K562 (cell line): Measurements from ENCODE around the gene COL8A2. TPM values are rescaled to one million over a fixed set of nuclear protein-coding genes. Genes with fewer than 3 reads are reported as not detected.

Experiments used
- ATAC-seq: fragments of 200-7000 bp; cut with Tn5 transposase; 3 replicates; pipeline ENCODE4 v1.9.1; 2020; ENCODE audit warnings: moderate library complexity
- BruUV-seq: library from RNA; stranded (reverse); fragments of 400-500 nt; replicated peaks from 2 replicates; lab custom pipeline; 2021; lab: Mats Ljungman, UMichigan
- CTCF ChIA-PET: fragments of 300-600 bp; formaldehyde crosslinking; extraction: SDS; loops from one replicate; lab custom pipeline; 2021; ENCODE audit warnings: low intra/inter-chr PET ratio; lab: Yijun Ruan, JAX
- POLR2A ChIA-PET: fragments of 300-600, 350-650 bp; sonication (Branson Sonifier 250); formaldehyde crosslinking; extraction: SDS; loops from one replicate; lab custom pipeline; 2021; ENCODE audit warnings: antibody characterized with exemption, inconsistent platforms; lab: Yijun Ruan, JAX
- DNase-seq, 4 experiments: peaks; one replicate each; pipeline versions ENCODE4 v3.0.0 to v3.0.0-alpha.2; 2011 to 2018; ENCODE audit warnings: low spot score in 3 of 4, mixed read lengths in 3 of 4; ENCODE audit errors: extremely low read depth in 1 of 4
- FAIRE-seq: peaks from 2 replicates; lab custom pipeline; 2011; peaks lifted over from hg19 to GRCh38; lab: Jason Lieb, UNC
- H2AFZ ChIP-seq: 2 replicates; pipeline ENCODE4 v1.6.0; 2011; ENCODE audit warnings: low read depth, low read length, control low read depth, inconsistent platforms
- H3K27ac ChIP-seq: fragments of 200-600 bp; 3 replicates; pipeline ENCODE4 v1.8.0; 2011; ENCODE audit warnings: low read depth, mild to moderate bottlenecking, control low read depth, inconsistent platforms, low read length, moderate library complexity, mixed read lengths; ENCODE audit errors: extremely low read depth
- H3K27me3 ChIP-seq, 2 experiments: fragments of 300-600 bp in 1 of 2; 2 replicates in 1 of 2; 3 replicates in 1 of 2; pipeline versions ENCODE4 v1.6.0 to v1.8.0; 2011; ENCODE audit warnings: inconsistent platforms in 2 of 2, low read length in 2 of 2, mild to moderate bottlenecking in 1 of 2, mixed read lengths in 1 of 2, moderate library complexity in 1 of 2; ENCODE audit not compliant: control insufficient read depth in 2 of 2, insufficient read depth in 2 of 2
- H3K36me3 ChIP-seq: fragments of 300-600 bp; 3 replicates; pipeline ENCODE4 v1.8.0; 2011; ENCODE audit warnings: mild to moderate bottlenecking, low read length, inconsistent platforms; ENCODE audit not compliant: control insufficient read depth, insufficient read depth
- H3K4me1 ChIP-seq, 2 experiments: fragments of 200-600 bp in 1 of 2; replicated peaks in 1 of 2; 2 replicates in 1 of 2; 3 replicates in 1 of 2; pipeline versions ENCODE4 v1.5.1 to v1.8.0; 2011; ENCODE audit warnings: inconsistent platforms in 2 of 2, low read length in 2 of 2, mild to moderate bottlenecking in 1 of 2, mixed read lengths in 1 of 2, moderate library complexity in 1 of 2; ENCODE audit not compliant: control insufficient read depth in 2 of 2, insufficient read depth in 2 of 2
- H3K4me2 ChIP-seq: 2 replicates; pipeline ENCODE4 v1.6.1; 2011; ENCODE audit warnings: low read length, control low read depth, inconsistent platforms, mixed read lengths; ENCODE audit not compliant: insufficient read depth
- H3K4me3 ChIP-seq: fragments of 200-600 bp; sonication (generic), shearing (Covaris generic); 2 replicates; pipeline ENCODE4 v1.5.1; 2016; ENCODE audit warnings: control low read depth, inconsistent platforms
- H3K79me2 ChIP-seq: fragments of 200-600 bp; 3 replicates; pipeline ENCODE4 v1.8.0; 2011; ENCODE audit warnings: low read length, inconsistent platforms; ENCODE audit not compliant: control insufficient read depth, insufficient read depth
- H3K9ac ChIP-seq, 2 experiments: 2 replicates each; pipeline versions ENCODE4 v1.6.0 to v1.6.1; 2011; ENCODE audit warnings: low read depth in 2 of 2, low read length in 2 of 2, control low read depth in 1 of 2, inconsistent platforms in 1 of 2, mild to moderate bottlenecking in 1 of 2, mixed read lengths in 1 of 2; ENCODE audit not compliant: insufficient read depth in 1 of 2
- H3K9me1 ChIP-seq: one replicate; pipeline ENCODE4 v1.6.0; 2011; ENCODE audit warnings: inconsistent platforms, mild to moderate bottlenecking, low read length, moderate library complexity; ENCODE audit not compliant: control insufficient read depth, insufficient read depth
- H3K9me3 ChIP-seq: replicated peaks from 2 replicates; pipeline ENCODE4 v1.5.1; 2011; ENCODE audit warnings: low read depth, low read length, inconsistent platforms; ENCODE audit not compliant: control insufficient read depth, insufficient read depth
- H4K20me1 ChIP-seq: replicated peaks from 2 replicates; pipeline ENCODE4 v1.6.1; 2011; ENCODE audit warnings: low read length, inconsistent platforms, mixed read lengths; ENCODE audit not compliant: control insufficient read depth, insufficient read depth
- POLR2A ChIP-seq: fragments of 450-650 bp; conservative IDR thresholded peaks from 2 replicates; pipeline ENCODE4 v1.6.1; 2016
- POLR2G ChIP-seq: fragments of 200-400 bp; formaldehyde crosslinking; IDR thresholded peaks from 2 replicates; pipeline ENCODE4 v1.6.1; 2017; ENCODE audit warnings: low read depth, mild to moderate bottlenecking, antibody characterized with exemption, low read length, moderate library complexity
- PPARD ChIP-seq: fragments of 250-450 bp; sonication (Bioruptor Pico); IDR thresholded peaks from 2 replicates; pipeline ENCODE4 v1.8.0; 2022; ENCODE audit warnings: inconsistent platforms, mild to moderate bottlenecking, moderate library complexity
- TFAM ChIP-seq: fragments of 250-450 bp; sonication (Bioruptor Pico); conservative IDR thresholded peaks from 2 replicates; pipeline ENCODE4 v1.5.0; 2021; ENCODE audit warnings: mild to moderate bottlenecking, moderate library complexity
- ZNF224 ChIP-seq: sonication (generic); formaldehyde crosslinking; IDR thresholded peaks from 2 replicates; pipeline ENCODE4 v1.8.0; 2022; ENCODE audit warnings: mild to moderate bottlenecking, missing genetic modification reagents
- WGBS: fragments of 100-300 bp; shearing (Covaris generic); methylation state at CpG from one replicate; pipeline ENCODE4 v1.1.6; 2016; ENCODE audit warnings: low coverage, mixed read lengths; ENCODE audit not compliant: insufficient coverage; ENCODE audit errors: missing lambda C conversion rate; 5-methylcytosine and 5-hydroxymethylcytosine counted together
- in situ Hi-C: fragments of 300-500 bp; cut with MboI; formaldehyde crosslinking; loops from 4 replicates; pipeline ENCODE4 v1.15.0; 2018; ENCODE audit warnings: inconsistent platforms, mixed read lengths
- intact Hi-C: fragments of 100-400 bp; cut with micrococcal nuclease; formaldehyde crosslinking; loops from 2 replicates; pipeline ENCODE4 v1.14.2; 2022
- polyA plus RNA-seq, 8 experiments: library from polyadenylated mRNA; depleted of rRNA in 4 of 8; stranded (reverse) in 5 of 8; unstranded in 3 of 8; fragments of >200 nt; fragmentation: Nextera tagmentation in 2 of 8; fragmentation: Illumina TruSeq in 1 of 8; extraction: Ambion mirVana in 2 of 8; extraction: Trizol in 1 of 8; gene quantifications; 2 replicates each; pipeline versions ENCODE4 v1.2.1 to v1.2.3, GENCODE V29; 2011 to 2014; ENCODE audit warnings: inconsistent platforms in 1 of 8, missing spikeins in 1 of 8
- total RNA-seq, 7 experiments: library from RNA; depleted of rRNA in 6 of 7; stranded (reverse); fragments of >200 nt in 6 of 7; fragmentation: Illumina TruSeq in 2 of 7; extraction: Trizol in 2 of 7; gene quantifications; 2 replicates each; pipeline versions ENCODE4 v1.2.1 to v1.2.3, GENCODE V29; 2011 to 2021; ENCODE audit warnings: low replicate concordance in 1 of 7

Gene COL8A2
- total and polyA plus RNA-seq, 9 of the 15 experiments (the other 6 are each of a cell fraction or from before 2014, with no cell fraction given) = 0.03 to 0.14 (median 0.04) TPM; not detected in 5

GRCh38 chr1:36172017-36172747, 47.2 kb upstream of the COL8A2 start:
- Histone ChIP-seq H4K20me1 (no peaks in the 10 kb centered on the region; the same call in 1 of the 2 replicates), H3K79me2 (peaks cover 16% of the 10 kb centered on the region), H3K9me3 (no peaks in the 10 kb centered on the region), H3K27ac (no peak overlapping the region), H2AFZ (no peak overlapping the region), H3K4me2 (no peak overlapping the region), H3K4me1 (peaks cover 0 to 3% of the 10 kb centered on the region in 2 experiments; a peak in 1 of 5 replicates), H3K9me1 (peaks cover 5% of the 10 kb centered on the region), H3K27me3 (no peaks in the 10 kb centered on the region), H3K9ac (no peak overlapping the region), H3K4me3 (no peak overlapping the region), H3K36me3 (peaks cover 79% of the 10 kb centered on the region; the same call in 2 of the 3 replicates)
- FAIRE-seq (peak; percentile 35), DNase-seq (no peak), ATAC-seq (no peak; the same call in 2 of the 3 replicates)
- WGBS = 96% methylated on average over 17 of the region's 21 CpGs
- BruUV-seq = no TSS peak
- intact Hi-C loops (no loop called here), in situ Hi-C loops (no loop called here)
- POLR2A ChIA-PET = interaction anchor here (0.8 to 6.7 kb wide), 7 partner anchors 11 to 109 kb away, joined by 3 to 42 read pairs (median 3); no protein-coding TSS in a partner anchor
- TF ChIP-seq POLR2G = 0 out of 2 replicates have a peak, but pooled peaks have one; percentile 29
- no peak for TF ChIP-seq PPARD (CRISPR knock-in tag)
- no peak for TF ChIP-seq POLR2A
- TF ChIP-seq ZNF224 (CRISPR knock-in tag) = no peak
- no peak for TF ChIP-seq TFAM (CRISPR knock-in tag)
- CTCF ChIA-PET = no interaction called here
